ENCODE results near the gene UBL3.

DNA sequence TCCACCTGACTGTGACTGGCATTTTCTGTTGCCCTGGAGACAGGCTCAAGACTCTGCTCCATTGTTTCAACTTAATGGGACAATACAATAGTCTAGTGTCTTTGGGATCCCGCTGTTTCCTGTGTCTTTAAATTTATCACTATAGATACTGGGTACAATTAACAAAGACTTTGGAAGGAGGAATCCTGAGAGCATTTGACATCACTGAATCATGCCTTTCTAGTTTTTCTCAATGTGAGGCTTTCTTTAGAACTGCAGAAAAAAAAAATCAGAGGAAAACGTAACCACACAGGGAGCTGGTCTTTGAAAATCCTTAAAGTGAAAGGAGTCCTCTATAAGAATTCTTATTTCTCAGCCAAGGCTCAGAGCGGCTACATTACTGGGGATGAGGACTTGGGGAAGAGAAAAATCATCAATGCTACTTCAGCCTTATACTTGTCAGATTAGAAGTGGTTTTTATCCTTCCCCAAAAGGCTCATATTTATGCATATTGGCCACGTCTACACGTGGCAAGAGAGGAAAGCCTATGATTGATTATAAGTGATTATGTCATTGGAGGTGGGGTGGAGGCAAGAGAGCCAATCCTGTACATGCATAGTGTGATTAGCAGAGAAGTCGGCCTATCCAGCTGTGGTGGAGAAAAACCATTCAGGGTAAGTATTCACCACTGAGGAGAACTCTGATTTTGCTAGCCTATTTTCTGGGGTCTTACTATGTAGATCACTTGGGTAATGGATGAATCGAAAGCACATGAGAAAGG is 34.4 kb upstream of the UBL3 start:
- TF ChIP-seq POLR2AphosphoS5 (IDR thresholded peaks at IDR 0.05): no peak
- TF ChIP-seq, protein P1, sequence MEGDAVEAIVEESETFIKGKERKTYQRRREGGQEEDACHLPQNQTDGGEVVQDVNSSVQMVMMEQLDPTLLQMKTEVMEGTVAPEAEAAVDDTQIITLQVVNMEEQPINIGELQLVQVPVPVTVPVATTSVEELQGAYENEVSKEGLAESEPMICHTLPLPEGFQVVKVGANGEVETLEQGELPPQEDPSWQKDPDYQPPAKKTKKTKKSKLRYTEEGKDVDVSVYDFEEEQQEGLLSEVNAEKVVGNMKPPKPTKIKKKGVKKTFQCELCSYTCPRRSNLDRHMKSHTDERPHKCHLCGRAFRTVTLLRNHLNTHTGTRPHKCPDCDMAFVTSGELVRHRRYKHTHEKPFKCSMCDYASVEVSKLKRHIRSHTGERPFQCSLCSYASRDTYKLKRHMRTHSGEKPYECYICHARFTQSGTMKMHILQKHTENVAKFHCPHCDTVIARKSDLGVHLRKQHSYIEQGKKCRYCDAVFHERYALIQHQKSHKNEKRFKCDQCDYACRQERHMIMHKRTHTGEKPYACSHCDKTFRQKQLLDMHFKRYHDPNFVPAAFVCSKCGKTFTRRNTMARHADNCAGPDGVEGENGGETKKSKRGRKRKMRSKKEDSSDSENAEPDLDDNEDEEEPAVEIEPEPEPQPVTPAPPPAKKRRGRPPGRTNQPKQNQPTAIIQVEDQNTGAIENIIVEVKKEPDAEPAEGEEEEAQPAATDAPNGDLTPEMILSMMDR (IDR thresholded peaks at IDR 0.05): no peak

Measured in prostate gland (tissue), 2 donors.